Hypothalamus (tissue), 51 donors: ENCODE measurements around the gene BCAS3.

Source experiments
- DNase-seq, 51 donors: peaks; one replicate each; lab custom pipeline; 2025; lab: John Stamatoyannopoulos, UW

BCAS3 gene

GRCh38 chr17:61261001-61261637 lies 583.5 kb downstream of the BCAS3 start:
- DNase-seq, result no peak

GRCh38 chr17:61265397-61265796 lies 587.7 kb downstream of the BCAS3 start:
- no peak for DNase-seq

- no peak for DNase-seq
Observed at GRCh38 chr17:61267847-61268246, 590.2 kb downstream of the BCAS3 start.

GRCh38 chr17:61275395-61275794 lies 597.7 kb downstream of the BCAS3 start:
- DNase-seq, result no peak

- DNase-seq, result no peak
Observed at GRCh38 chr17:61276806-61277205, 599.2 kb downstream of the BCAS3 start.

- no peak for DNase-seq
Observed at GRCh38 chr17:61279476-61280145, 602.0 kb downstream of the BCAS3 start.

GRCh38 chr17:61280338-61280737 lies 602.7 kb downstream of the BCAS3 start:
- DNase-seq, result no peak

GRCh38 chr17:61280851-61281250 lies 603.2 kb downstream of the BCAS3 start:
- DNase-seq, result no peak

- no peak for DNase-seq
Observed at GRCh38 chr17:61282377-61282776, 604.7 kb downstream of the BCAS3 start.

GRCh38 chr17:61283043-61283442 lies 605.4 kb downstream of the BCAS3 start:
- no peak for DNase-seq

GRCh38 chr17:61284174-61284573 lies 606.5 kb downstream of the BCAS3 start:
- no peak for DNase-seq

- DNase-seq, result no peak
Observed at GRCh38 chr17:61284746-61285145, 607.1 kb downstream of the BCAS3 start.

- DNase-seq, result no peak
Observed at GRCh38 chr17:61285526-61286320, 608.1 kb downstream of the BCAS3 start.

- DNase-seq, result no peak
Observed at GRCh38 chr17:61286449-61286848, 608.8 kb downstream of the BCAS3 start.

GRCh38 chr17:61289408-61290385 lies 612.0 kb downstream of the BCAS3 start:
- no peak for DNase-seq

- no peak for DNase-seq
Observed at GRCh38 chr17:61291451-61292285, 614.0 kb downstream of the BCAS3 start.

- DNase-seq, result no peak
Observed at GRCh38 chr17:61294286-61294685, 616.6 kb downstream of the BCAS3 start.

- DNase-seq, result no peak
Observed at GRCh38 chr17:61294777-61295176, 617.1 kb downstream of the BCAS3 start.

- DNase-seq, result no peak
Observed at GRCh38 chr17:61296058-61296457, 618.4 kb downstream of the BCAS3 start.
